ENCODE results near the gene PECR.

The PECR gene

GRCh38 chr2:216119146-216119545, 37.5 kb upstream of the PECR start:
- no peak for TF ChIP-seq TAF1 (IDR thresholded peaks at IDR 0.05; ENCODE audit: borderline replicate concordance, insufficient read depth, low read length)
- TF ChIP-seq REST (IDR thresholded peaks at IDR 0.05; ENCODE audit: insufficient read depth in 1 of 2, low read depth in 2 of 2, low read length in 2 of 2) = no peak
- TF ChIP-seq POLR2AphosphoS5 (IDR thresholded peaks at IDR 0.05; ENCODE audit: low read depth, low read length) = no peak
- no peak for TF ChIP-seq SIN3A (IDR thresholded peaks at IDR 0.05; ENCODE audit: borderline replicate concordance, insufficient read depth, low read length)
- no peak for TF ChIP-seq FOXP2 (optimal IDR thresholded peaks at IDR 0.05; ENCODE audit: borderline replicate concordance, extremely low read depth, extremely low read length, insufficient read depth)

GRCh38 chr2:216118474-216118873, 36.9 kb upstream of the PECR start:
- TF ChIP-seq REST (IDR thresholded peaks at IDR 0.05; ENCODE audit: insufficient read depth in 1 of 2, low read depth in 2 of 2, low read length in 2 of 2) = no peak
- no peak for TF ChIP-seq TAF1 (IDR thresholded peaks at IDR 0.05; ENCODE audit: borderline replicate concordance, insufficient read depth, low read length)
- TF ChIP-seq SIN3A (IDR thresholded peaks at IDR 0.05; ENCODE audit: borderline replicate concordance, insufficient read depth, low read length) = no peak
- no peak for TF ChIP-seq POLR2AphosphoS5 (IDR thresholded peaks at IDR 0.05; ENCODE audit: low read depth, low read length)
- no peak for TF ChIP-seq FOXP2 (optimal IDR thresholded peaks at IDR 0.05; ENCODE audit: borderline replicate concordance, extremely low read depth, extremely low read length, insufficient read depth)

- TF ChIP-seq POLR2AphosphoS5 (IDR thresholded peaks at IDR 0.05; ENCODE audit: low read depth, low read length) (no peak), REST (IDR thresholded peaks at IDR 0.05; ENCODE audit: insufficient read depth in 1 of 2, low read depth in 2 of 2, low read length in 2 of 2) (no peak), TAF1 (IDR thresholded peaks at IDR 0.05; ENCODE audit: borderline replicate concordance, insufficient read depth, low read length) (no peak), FOXP2 (optimal IDR thresholded peaks at IDR 0.05; ENCODE audit: borderline replicate concordance, extremely low read depth, extremely low read length, insufficient read depth) (no peak), SIN3A (IDR thresholded peaks at IDR 0.05; ENCODE audit: borderline replicate concordance, insufficient read depth, low read length) (no peak)
Observed at GRCh38 chr2:216117561-216118340, 36.1 kb upstream of the PECR start.

GRCh38 chr2:216116418-216116817, 34.8 kb upstream of the PECR start:
- no peak for TF ChIP-seq TAF1 (IDR thresholded peaks at IDR 0.05; ENCODE audit: borderline replicate concordance, insufficient read depth, low read length)
- TF ChIP-seq POLR2AphosphoS5 (IDR thresholded peaks at IDR 0.05; ENCODE audit: low read depth, low read length) = no peak; the same call in 1 of the 2 replicates
- no peak for TF ChIP-seq FOXP2 (optimal IDR thresholded peaks at IDR 0.05; ENCODE audit: borderline replicate concordance, extremely low read depth, extremely low read length, insufficient read depth)
- no peak for TF ChIP-seq SIN3A (IDR thresholded peaks at IDR 0.05; ENCODE audit: borderline replicate concordance, insufficient read depth, low read length)
- no peak for TF ChIP-seq REST (IDR thresholded peaks at IDR 0.05; ENCODE audit: insufficient read depth in 1 of 2, low read depth in 2 of 2, low read length in 2 of 2)
